ENCODE results near the gene PGA5. TPM values are rescaled to one million over a fixed set of nuclear protein-coding genes. Genes with fewer than 3 reads are reported as not detected.
"Not testable (repeated sequence)": the region's sequence is repeated elsewhere in the genome, so short reads cannot be mapped to it uniquely, and the experiment has no call there.

PGA5 gene
- not detected in 2 replicates for total RNA-seq

DNA sequence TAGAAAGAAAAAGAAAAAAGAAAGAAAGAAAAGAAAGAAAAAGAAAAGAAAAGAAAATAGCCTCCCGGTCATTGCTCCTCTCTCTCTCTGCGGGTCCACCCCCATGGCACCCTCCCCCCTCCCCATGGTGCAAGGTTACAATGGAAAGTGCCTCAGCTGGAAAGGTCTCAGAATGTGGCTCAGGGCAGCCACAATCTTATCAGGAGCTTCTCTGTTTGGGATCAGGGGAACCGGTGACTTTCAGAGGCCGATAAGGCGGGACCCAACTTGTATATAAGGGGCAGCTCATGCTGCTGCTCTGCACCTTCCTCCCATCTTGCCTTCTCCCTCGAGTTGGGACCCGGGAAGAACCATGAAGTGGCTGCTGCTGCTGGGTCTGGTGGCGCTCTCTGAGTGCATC lies at the start of gene PGA5:
Gene PGA5 (plus strand): TSS at position 301 of the 400 bp plus-strand sequence. CDS start 52 bp downstream, at position 353.
- not testable (repeated sequence) for DNase-seq (ENCODE audit: low read depth in 2 of 2)

DNA sequence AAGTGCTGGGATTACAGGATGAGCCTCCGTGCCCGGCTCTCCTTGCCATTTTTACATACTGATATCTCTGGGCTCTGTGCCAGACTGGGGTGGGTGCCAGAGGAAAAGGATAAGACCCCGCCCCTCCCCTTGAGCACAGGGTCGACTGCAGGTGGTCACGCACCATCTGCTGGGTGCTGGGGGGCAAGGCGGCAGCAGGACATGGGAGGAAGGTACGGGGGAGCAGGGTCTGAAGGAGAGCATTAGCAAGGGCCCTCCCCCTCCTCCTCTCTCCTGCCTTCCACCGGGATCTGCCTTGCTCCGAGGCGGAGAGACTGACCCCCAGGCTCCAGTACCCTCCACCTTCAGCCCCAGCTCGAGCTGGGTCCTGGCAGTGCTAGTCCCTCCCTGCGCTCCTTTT lies 47.4 kb upstream of the PGA5 start:
- no peak for DNase-seq (ENCODE audit: low read depth in 2 of 2)

DNA sequence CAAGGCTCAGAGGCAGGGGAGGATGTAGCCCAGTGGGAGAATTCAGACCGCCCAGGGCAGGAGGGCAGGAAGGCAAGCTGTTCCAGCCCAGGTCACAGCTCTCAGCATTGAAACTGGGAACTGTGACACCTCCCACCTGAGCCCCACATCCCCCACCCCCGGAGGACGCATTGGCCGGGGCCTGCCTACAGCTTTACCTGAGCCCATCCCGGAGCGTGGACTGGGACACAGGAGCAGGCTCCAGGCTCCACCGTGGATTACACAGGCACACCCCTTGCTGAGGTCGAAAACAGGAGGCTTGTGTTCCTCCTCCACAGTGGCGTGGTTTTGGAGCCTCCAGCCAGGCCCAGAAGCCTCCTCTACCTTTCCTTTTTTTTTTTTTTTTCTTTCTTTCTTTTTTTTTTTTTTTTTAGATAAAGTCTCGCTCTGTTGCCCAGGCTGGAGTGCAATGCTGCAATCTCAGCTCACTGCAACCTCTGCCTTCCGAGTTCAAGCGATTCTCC lies 46.8 kb upstream of the PGA5 start:
- no peak for DNase-seq (ENCODE audit: low read depth in 2 of 2)

GRCh38 chr11:61194981-61195695 lies 45.8 kb upstream of the PGA5 start:
- DNase-seq (ENCODE audit: low read depth in 2 of 2) = no peak

DNA sequence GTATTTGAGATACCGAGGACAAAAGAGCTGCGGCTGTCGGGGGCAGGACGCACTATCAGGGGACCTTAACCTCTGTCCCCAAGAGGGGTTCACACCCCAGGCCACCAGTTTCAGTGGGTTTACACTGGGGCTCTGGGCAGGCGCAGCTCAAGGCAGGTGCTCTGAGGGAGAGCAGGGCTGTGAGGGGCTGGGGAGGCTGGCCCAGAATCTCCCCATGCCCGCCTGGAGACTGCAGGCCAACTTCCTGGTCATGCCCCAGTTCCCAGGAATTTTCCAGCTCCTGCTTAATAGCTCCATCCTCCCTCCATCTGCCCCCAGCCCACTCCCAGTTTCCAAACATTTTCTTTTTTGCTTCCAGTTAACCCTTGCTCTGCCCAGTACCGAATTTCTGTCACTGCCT lies 45.3 kb upstream of the PGA5 start:
- DNase-seq (ENCODE audit: low read depth in 2 of 2) = no peak

DNA sequence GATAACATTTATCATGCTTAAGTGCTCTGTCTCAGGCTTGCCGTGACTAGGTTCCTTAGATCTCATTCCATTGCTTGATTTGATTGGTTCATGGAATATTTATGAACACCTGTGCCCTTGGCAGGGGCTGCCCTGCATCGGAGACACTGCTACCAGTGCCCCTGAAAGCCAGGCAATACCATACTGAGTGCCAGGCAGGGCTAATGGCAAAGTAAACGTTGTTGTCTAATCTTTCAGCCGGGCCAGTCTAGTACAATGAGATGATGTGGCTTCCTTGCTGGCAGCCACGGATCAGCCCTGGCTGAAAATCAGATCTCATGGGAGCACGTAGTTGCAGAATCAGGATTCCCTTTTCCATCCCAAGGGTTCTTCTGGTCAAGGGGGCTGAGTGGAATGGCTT lies 42.6 kb upstream of the PGA5 start:
- DNase-seq (ENCODE audit: low read depth in 2 of 2) = no peak

GRCh38 chr11:61198948-61199523 lies 41.9 kb upstream of the PGA5 start:
- DNase-seq (ENCODE audit: low read depth in 2 of 2) = no peak

DNA sequence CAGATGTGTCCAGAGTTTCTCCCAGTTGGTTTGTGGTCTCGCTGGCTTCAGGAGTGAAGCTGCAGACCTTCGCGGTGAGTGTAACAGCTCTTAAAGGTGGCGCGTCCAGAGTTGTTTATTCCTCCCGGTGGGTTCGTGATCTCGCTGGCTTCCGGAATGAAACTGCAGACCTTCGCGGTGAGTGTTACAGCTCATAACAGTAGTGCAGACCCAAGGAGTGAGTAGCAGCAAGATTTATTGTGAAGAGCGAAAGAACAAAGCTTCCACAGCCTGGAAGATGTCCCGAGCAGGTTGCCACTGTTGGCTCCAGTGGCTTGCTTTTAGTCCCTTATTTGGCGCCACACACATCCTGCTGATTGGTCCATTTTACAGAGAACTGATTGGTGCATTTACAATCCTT lies 39.5 kb upstream of the PGA5 start:
- DNase-seq (ENCODE audit: low read depth in 2 of 2) = no peak

DNA sequence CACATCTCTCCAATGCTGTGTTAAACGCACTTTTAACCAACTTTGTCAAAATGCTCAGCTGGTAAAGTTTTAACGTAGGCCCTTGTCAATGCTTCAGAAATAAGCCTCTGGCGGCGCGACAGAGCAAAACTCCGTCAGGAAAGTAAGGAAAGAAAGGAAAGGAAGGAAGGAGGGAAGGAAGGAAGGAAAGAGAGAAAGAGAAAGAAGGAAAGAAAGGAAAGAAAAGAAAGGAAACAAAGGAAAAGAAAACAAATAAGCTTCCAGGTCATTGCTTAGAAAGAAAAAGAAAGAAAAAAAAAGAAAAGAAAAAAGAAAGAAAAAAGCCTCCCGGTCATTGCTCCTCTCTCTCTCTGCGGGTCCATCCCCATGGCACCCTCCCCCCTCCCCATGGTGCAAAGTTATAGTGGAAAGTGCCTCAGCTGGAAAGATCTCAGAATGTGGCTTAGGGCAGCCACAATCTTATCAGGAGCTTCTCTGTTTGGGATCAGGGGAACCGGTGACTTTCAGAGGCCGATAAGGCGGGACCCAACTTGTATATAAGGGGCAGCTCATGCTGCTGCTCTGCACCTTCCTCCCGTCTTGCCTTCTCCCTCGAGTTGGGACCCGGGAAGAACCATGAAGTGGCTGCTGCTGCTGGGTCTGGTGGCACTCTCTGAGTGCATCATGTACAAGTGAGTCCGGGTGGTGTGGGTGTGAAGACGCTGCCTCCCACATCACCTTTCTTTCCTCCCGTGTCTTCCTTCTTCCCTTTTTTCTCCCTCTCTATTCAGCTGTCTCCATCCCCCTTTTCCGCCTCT lies 37.8 kb upstream of the PGA5 start, which contains the start of gene PGA3:
Gene PGA3 (plus strand): TSS at position 566 of the 797 bp plus-strand sequence. CDS start 50 bp downstream, at position 616.
- not testable (repeated sequence) for DNase-seq (ENCODE audit: low read depth in 2 of 2)

DNA sequence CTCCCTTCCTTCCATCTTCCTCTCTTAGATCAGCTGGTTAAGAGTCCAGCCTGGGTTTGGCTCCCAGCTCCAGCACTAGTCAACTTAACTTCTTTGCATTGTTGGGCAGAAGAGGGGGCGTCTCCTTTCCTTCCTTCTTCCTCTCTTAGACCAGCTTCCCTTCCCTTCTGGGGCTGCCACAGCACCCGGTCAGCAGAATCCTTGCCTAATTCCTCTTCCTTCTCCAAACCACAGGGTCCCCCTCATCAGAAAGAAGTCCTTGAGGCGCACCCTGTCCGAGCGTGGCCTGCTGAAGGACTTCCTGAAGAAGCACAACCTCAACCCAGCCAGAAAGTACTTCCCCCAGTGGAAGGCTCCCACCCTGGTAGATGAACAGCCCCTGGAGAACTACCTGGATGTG lies 37.1 kb upstream of the PGA5 start:
- DNase-seq (ENCODE audit: low read depth in 2 of 2) = not testable (repeated sequence)

GRCh38 chr11:61204502-61205059 lies 36.4 kb upstream of the PGA5 start:
- DNase-seq (ENCODE audit: low read depth in 2 of 2) = not testable (repeated sequence)

GRCh38 chr11:61207636-61208310 lies 33.2 kb upstream of the PGA5 start:
- DNase-seq (ENCODE audit: low read depth in 2 of 2) = not testable (repeated sequence)

DNA sequence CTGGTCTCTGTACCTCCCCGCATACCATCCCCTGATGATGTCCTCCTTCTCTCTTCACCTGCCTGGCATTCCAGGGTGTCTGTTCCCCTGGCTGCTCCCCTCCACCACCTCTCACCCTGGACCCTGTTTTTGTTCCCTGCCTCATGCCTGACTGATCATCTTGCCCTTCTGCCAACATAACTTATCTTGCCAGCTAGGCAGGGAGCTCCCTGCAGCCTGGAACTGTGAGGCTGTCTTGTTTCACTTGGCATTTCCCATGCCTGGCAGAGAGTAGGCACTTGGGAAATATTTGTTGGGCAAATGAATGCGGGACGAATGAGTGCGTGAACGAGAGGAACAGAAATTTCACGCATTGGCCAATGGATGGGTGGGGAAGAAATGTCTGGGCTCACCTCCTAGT lies 30.3 kb upstream of the PGA5 start:
- not testable (repeated sequence) for DNase-seq (ENCODE audit: low read depth in 2 of 2)

DNA sequence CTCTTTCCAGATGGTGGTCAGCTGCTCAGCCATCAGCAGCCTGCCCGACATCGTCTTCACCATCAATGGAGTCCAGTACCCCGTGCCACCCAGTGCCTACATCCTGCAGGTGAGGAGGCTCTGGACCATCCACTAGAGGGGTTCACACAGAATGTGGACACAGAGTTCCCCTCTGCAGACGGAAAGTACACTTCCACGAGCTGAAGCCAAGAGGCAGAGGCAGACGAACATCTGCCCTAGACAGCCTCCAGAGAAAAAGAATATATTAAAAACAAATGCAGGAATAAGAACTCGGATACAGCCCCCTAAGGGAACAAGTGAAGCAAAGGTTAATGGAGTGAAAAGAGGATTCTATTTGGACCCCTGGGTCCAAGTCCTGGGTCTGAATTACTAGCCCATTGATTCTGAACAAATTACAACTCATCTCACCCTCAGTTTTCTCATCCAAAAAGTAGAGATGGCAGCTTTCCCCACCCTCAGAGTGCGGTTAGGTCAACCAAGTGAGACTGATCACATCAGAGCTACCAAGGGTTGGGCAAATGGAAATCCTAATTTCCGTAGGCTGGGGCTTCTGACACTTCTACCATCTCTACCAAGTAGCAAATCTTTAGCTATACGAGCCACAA lies 29.5 kb upstream of the PGA5 start:
- not testable (repeated sequence) for DNase-seq (ENCODE audit: low read depth in 2 of 2)

DNA sequence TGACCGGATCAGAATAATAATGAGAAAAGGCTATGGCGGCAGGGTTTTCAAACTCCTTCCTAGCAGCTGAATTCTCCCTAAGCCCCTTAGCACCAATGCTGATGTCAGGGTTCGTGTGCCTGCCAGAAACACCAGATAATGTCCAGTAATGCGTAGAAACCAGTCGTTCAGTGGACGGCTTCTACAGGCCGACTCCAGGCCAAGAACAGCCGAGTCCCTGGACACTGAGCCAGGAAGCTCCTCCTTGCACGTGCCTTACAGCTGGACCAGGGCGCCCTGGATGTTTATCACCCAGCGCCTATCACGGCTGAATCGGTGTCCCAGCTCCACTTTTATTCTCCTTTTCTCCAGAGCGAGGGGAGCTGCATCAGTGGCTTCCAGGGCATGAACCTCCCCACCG lies 28.8 kb upstream of the PGA5 start:
- DNase-seq (ENCODE audit: low read depth in 2 of 2) = not testable (repeated sequence)

- not testable (repeated sequence) for DNase-seq (ENCODE audit: low read depth in 2 of 2)
Observed at GRCh38 chr11:61213711-61214324, 27.2 kb upstream of the PGA5 start.

GRCh38 chr11:61218306-61218705 lies 22.7 kb upstream of the PGA5 start:
- not testable (repeated sequence) for DNase-seq (ENCODE audit: low read depth in 2 of 2)

GRCh38 chr11:61219016-61219415 lies 22.0 kb upstream of the PGA5 start:
- not testable (repeated sequence) for DNase-seq (ENCODE audit: low read depth in 2 of 2)

- not testable (repeated sequence) for DNase-seq (ENCODE audit: low read depth in 2 of 2)
Observed at GRCh38 chr11:61222047-61222446, 18.9 kb upstream of the PGA5 start, which contains the start of gene PGA4. PGA4 (plus strand) TSS chr11:61222347; CDS start chr11:61222401, 54 bp downstream.

- not testable (repeated sequence) for DNase-seq (ENCODE audit: low read depth in 2 of 2)
Observed at GRCh38 chr11:61222692-61223091, 18.3 kb upstream of the PGA5 start.
